H1 (cell line): Measurements from ENCODE around the gene ANGPTL2.

Source experiments
- GTF2F1 ChIP-seq: IDR thresholded peaks from 2 replicates; pipeline ENCODE4 v1.6.1; 2012; ENCODE audit warnings: low read depth, low read length, improper control_type of control experiment, borderline replicate concordance
- POLR2A ChIP-seq, 2 experiments: IDR thresholded peaks; 1 replicate in 1 of 2; 2 replicates in 1 of 2; pipeline ENCODE4 v1.6.1; 2011; ENCODE audit warnings: low read depth in 2 of 2, low read length in 2 of 2, mild to moderate bottlenecking in 2 of 2; ENCODE audit errors: control extremely low read depth in 1 of 2
- ZNF274 ChIP-seq: IDR thresholded peaks from 2 replicates; pipeline ENCODE4 v1.7.0; 2012; ENCODE audit warnings: low read length, borderline replicate concordance; ENCODE audit errors: extremely low read depth
- TF ChIP-seq, protein P1 (sequence below), 3 experiments: IDR thresholded peaks; 1 replicate in 2 of 3; 2 replicates in 1 of 3; pipeline versions ENCODE4 v1.5.1 to v1.6.1; 2011; ENCODE audit warnings: low read length in 3 of 3, mild to moderate bottlenecking in 3 of 3, inconsistent platforms in 2 of 3, low read depth in 1 of 3, moderate library complexity in 1 of 3; ENCODE audit not compliant: insufficient read depth in 1 of 3; ENCODE audit errors: control extremely low read depth in 1 of 3

DNA sequence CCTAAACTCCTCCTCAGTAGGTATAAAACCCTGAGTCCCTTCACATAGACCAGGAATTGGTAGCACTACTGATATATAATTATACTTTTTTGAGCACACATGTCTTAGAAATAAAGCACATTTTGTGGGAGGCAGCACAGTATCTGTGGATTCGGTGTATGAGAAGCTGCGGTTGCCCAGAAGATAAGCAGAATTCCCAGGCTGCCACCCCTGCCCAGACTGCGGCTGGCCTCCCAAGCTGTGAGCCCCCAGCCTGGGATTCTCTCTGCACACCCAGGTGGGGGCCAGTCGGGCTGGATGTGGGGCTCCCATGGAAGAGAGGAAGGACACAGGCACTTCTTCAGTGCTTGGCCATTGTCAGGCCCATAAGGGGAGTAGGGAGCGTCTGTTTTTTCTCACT, 25.6 kb upstream of the ANGPTL2 start:
- TF ChIP-seq GTF2F1 = no peak
- no peak for TF ChIP-seq POLR2A (IDR thresholded peaks at IDR 0.05; ENCODE audit: control extremely low read depth in 1 of 2, low read depth in 2 of 2, low read length in 2 of 2)
- no peak for TF ChIP-seq ZNF274
- TF ChIP-seq, protein P1, sequence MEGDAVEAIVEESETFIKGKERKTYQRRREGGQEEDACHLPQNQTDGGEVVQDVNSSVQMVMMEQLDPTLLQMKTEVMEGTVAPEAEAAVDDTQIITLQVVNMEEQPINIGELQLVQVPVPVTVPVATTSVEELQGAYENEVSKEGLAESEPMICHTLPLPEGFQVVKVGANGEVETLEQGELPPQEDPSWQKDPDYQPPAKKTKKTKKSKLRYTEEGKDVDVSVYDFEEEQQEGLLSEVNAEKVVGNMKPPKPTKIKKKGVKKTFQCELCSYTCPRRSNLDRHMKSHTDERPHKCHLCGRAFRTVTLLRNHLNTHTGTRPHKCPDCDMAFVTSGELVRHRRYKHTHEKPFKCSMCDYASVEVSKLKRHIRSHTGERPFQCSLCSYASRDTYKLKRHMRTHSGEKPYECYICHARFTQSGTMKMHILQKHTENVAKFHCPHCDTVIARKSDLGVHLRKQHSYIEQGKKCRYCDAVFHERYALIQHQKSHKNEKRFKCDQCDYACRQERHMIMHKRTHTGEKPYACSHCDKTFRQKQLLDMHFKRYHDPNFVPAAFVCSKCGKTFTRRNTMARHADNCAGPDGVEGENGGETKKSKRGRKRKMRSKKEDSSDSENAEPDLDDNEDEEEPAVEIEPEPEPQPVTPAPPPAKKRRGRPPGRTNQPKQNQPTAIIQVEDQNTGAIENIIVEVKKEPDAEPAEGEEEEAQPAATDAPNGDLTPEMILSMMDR (IDR thresholded peaks at IDR 0.05; ENCODE audit: control extremely low read depth in 1 of 3, insufficient read depth in 1 of 3, low read depth in 1 of 3, low read length in 3 of 3) = no peak
